HG02943 (cell line): Measurements from ENCODE around the gene PDZD8.
A peak's percentile ranks its signal among the peaks of the same experiment; 100 is the strongest.

ENCODE experiments used
- ATAC-seq: cut with Tn5 transposase; IDR thresholded peaks from one replicate; pipeline ENCODE4 v1.9.1; 2021; ENCODE audit warnings: mild to moderate bottlenecking, low read depth, moderate library complexity; ENCODE audit not compliant: unreplicated experiment

Gene PDZD8

GRCh38 chr10:117375360-117376178 lies at the start of gene PDZD8:
TSS of gene PDZD8 (minus strand) at chr10:117375440. CDS start at chr10:117375227, 213 bp downstream.
- peak; percentile 79 for ATAC-seq

- ATAC-seq, result no peak
Observed at GRCh38 chr10:117424171-117424570, 48.9 kb upstream of the PDZD8 start.

- no peak for ATAC-seq
Observed at GRCh38 chr10:117421985-117422384, 46.7 kb upstream of the PDZD8 start.

- ATAC-seq, result no peak
Observed at GRCh38 chr10:117420768-117421167, 45.5 kb upstream of the PDZD8 start.

GRCh38 chr10:117419921-117420320 lies 44.7 kb upstream of the PDZD8 start:
- ATAC-seq, result no peak

GRCh38 chr10:117419159-117419558 lies 43.9 kb upstream of the PDZD8 start:
- ATAC-seq, result no peak

GRCh38 chr10:117418121-117418520 lies 42.9 kb upstream of the PDZD8 start:
- no peak for ATAC-seq

- no peak for ATAC-seq
Observed at GRCh38 chr10:117417196-117417595, 42.0 kb upstream of the PDZD8 start.

- no peak for ATAC-seq
Observed at GRCh38 chr10:117413928-117414618, 38.8 kb upstream of the PDZD8 start.

GRCh38 chr10:117412469-117413010 lies 37.3 kb upstream of the PDZD8 start:
- no peak for ATAC-seq

GRCh38 chr10:117411479-117412399 lies 36.5 kb upstream of the PDZD8 start:
- no peak for ATAC-seq

- no peak for ATAC-seq
Observed at GRCh38 chr10:117410557-117410956, 35.3 kb upstream of the PDZD8 start.

GRCh38 chr10:117409549-117410305 lies 34.5 kb upstream of the PDZD8 start:
- no peak for ATAC-seq

GRCh38 chr10:117408436-117409384 lies 33.5 kb upstream of the PDZD8 start:
- ATAC-seq, result no peak

- no peak for ATAC-seq
Observed at GRCh38 chr10:117405730-117406129, 30.5 kb upstream of the PDZD8 start.

GRCh38 chr10:117400329-117400728 lies 25.1 kb upstream of the PDZD8 start:
- no peak for ATAC-seq

- no peak for ATAC-seq
Observed at GRCh38 chr10:117399341-117400196, 24.3 kb upstream of the PDZD8 start.

GRCh38 chr10:117398029-117398428 lies 22.8 kb upstream of the PDZD8 start:
- no peak for ATAC-seq
